GM18511 (cell line): ENCODE data around the gene SVIL.
A peak's percentile ranks its signal among the peaks of the same experiment; 100 is the strongest.
"Not testable (repeated sequence)": the region's sequence is repeated elsewhere in the genome, so short reads cannot be mapped to it uniquely, and the experiment has no call there.

Experiments
- ATAC-seq: cut with Tn5 transposase; IDR thresholded peaks from one replicate; pipeline ENCODE4 v1.9.1; 2021; ENCODE audit warnings: mild to moderate bottlenecking, moderate library complexity; ENCODE audit not compliant: unreplicated experiment

Gene SVIL

GRCh38 chr10:29469481-29470354 is 165.1 kb downstream of the SVIL start:
- no peak for ATAC-seq

DNA sequence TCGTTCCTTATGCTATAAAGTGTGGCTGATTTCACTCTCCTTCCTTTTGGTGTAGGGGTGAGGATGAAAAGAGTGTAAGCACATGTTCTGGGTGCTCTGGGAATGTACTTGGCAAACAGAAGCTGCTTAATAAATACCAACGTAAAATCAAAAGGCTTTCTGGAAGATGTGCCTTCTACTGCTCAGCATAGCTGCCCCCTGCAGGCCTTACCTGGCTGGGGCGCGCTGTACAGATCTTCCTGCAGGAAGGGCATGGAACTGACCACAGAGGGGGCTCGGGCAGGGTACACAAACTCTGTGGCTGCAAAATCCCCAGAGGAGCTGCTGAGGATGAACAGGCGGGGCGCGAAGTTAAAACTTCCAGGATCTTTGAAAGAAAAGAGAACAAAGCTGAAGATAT is 169.4 kb downstream of the SVIL start:
- ATAC-seq: no peak

GRCh38 chr10:29464671-29465171 is 170.1 kb downstream of the SVIL start:
- ATAC-seq: not testable (repeated sequence)

- no peak for ATAC-seq
Observed at GRCh38 chr10:29461042-29461441, 173.7 kb downstream of the SVIL start.

DNA sequence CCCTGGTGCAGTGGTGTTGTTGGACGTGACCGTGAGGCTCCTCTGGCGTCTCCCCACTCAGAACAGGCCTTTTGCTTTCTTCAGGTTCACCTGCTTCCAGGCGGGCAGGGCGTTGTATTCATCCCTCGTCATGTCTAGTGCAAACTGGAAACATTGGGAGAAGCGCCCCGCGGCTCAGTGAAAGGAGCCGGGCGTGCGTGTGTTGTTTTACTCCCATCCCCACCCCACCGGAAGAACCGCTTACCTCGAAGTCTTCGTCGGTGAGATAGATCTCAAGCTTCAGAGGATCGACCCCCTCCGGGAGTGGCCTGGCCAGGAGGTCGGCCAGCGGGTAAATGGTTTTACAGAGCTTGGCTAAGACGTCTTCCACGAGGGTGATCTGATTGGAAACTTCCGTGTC is 176.6 kb downstream of the SVIL start:
- ATAC-seq: not testable (repeated sequence)

DNA sequence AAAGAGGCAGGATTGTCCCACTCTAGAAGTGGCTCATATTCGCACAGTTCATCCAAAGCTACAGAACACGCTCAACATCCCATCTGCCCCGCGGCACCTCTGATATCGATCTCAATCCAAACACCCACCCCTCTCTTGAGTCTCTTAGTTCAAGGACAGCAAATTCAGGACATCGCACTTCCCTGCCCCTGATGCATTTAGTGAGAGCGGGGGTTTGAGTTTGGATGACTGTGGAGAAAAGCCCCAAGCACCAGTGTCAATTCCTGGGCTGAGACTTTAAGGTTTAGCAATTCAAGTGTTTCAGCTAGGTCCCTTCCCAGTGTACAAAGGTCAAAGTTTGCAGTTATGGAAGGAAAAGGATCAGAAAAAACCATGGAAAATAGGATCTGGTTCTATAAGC is 179.7 kb downstream of the SVIL start:
- ATAC-seq: no peak

DNA sequence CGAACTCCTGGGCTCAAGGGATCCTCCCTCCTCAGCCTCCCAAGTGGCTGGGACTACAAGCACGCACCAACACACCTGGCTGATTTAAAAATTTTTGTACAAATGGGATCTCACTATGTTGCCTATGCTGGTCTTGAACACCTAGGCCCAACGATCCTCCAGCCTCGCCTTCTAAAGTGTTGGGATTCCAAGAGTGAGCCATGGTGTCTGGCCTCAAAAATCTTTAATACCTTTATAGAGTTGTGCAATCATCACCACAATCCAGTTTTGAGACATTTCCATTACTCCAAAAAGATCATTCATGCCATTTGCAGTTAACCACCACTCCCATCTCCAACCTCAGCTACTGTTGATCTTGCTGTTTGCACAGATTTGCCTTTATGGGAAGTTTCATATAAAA is 180.5 kb downstream of the SVIL start:
- no peak for ATAC-seq

DNA sequence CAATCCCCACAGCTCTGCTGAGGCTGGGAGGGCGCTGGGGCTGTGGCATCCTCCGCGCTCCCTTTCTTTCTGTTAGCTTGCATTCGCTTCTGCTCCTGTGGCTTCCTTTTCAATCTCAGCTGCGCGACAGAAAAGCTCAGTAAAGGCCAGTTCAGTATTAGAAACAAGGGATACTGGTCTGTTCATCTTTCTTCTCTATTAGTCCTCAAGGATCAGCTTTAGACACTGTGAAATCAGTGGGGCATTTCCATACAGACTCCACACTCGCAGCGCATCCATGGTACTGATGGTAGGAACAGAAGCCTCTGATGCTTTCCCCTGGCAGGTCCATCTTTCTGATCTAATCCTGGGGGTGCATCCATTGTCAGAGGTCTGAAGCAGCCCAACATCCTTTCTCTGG is 182.2 kb downstream of the SVIL start:
- no peak for ATAC-seq

DNA sequence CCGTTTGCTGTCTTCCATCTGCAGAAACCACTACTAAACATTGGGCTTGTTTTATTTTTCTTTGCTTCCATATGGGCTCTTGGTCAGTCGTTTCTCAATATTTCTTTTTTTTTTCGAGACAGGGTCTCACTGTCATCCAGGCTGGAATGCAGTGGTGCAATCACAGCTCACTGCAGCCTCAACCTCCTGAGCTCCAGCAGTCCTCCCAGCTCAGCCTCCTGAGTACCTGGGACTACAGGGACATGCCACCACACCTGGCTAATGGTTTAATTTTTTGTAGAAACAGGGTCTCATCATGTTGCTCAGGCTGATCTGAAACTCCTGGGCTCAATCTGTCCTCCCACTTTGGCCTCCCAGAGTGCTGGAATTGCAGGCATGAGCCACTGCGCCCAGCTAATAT is 182.8 kb downstream of the SVIL start:
- no peak for ATAC-seq

- ATAC-seq: no peak
Observed at GRCh38 chr10:29450405-29450804, 184.4 kb downstream of the SVIL start.

DNA sequence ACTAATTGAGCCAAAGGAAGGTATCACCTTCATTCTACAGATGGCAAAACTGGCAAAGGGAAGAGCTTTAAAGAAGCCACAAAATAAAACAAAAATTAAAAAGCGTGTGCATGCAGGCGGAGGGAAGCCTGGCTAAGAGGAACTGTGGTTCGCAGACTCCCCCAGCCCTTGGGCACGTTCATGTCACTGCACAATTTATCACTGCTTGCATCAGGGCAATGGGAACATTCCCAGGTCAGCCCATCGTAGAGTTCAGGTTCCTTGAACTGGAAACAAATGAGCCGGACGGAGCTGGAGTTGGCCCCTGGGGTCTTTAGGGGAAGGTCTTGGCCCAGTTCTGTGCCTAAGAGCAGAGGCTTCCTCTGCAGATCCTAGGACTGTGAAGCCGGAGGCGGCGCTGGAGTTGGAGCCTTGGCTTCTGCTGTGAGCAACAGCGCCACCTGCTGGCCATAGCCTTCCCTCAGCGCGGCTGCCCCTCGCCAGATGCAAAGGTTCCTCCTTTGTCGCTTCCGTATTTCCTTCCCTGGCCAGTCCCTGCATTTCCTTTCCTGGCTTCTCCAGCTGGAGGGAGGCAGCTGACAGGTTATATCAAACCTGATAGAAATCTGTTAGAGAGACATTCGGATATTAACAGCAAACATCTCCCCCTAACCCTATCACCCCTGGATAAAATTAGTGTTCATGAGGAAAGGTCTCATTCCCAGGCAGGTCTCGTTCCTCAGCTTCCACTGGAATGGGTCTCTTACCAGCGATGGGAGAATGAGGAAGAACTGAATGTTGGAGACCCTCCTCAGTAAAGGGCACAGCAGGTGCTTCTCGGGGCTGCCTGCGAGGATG is 185.8 kb downstream of the SVIL start:
- peak; percentile 89 for ATAC-seq

- no peak for ATAC-seq
Observed at GRCh38 chr10:29448125-29448524, 186.6 kb downstream of the SVIL start.

GRCh38 chr10:29446327-29446726 is 188.4 kb downstream of the SVIL start:
- ATAC-seq: no peak

DNA sequence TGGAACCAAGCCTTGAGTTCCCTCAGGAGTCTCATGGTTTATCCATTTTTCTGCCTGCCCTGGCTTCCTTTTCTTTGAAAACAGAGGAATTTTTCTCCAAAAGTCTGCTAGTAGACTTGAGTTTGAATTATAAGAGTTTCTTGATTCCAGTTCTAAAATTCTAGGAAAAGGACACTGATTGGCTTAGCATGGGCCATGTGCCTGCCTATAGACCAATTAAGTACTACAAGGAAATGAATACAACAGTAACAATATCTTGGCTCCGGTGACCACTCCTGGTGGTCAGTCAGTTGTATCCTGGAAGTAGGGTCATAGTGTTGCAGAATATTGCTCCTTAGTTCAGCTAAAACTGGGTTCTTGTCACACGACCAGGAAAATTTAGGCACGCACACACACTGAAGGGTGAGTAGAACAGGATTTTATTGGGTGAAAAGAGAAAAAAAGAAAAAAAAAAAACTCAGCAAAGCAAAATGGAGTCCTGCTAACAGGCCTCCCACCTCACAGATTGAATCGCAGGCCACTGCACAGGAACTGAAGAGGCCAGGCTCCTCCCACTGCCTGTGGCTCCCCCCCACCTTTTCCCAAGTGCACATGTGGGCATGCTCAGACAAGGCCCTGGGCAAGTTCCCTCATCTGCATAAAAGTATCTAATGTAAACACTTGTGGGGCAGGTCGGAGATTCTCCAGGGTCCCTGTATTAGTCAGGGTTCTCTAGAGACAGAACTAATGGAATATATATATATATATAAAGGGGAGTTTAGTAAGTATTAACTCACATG is 190.8 kb downstream of the SVIL start:
- ATAC-seq: no peak

- no peak for ATAC-seq
Observed at GRCh38 chr10:29440981-29441380, 193.8 kb downstream of the SVIL start.

- ATAC-seq: not testable (repeated sequence)
Observed at GRCh38 chr10:29439005-29439404, 195.8 kb downstream of the SVIL start.

DNA sequence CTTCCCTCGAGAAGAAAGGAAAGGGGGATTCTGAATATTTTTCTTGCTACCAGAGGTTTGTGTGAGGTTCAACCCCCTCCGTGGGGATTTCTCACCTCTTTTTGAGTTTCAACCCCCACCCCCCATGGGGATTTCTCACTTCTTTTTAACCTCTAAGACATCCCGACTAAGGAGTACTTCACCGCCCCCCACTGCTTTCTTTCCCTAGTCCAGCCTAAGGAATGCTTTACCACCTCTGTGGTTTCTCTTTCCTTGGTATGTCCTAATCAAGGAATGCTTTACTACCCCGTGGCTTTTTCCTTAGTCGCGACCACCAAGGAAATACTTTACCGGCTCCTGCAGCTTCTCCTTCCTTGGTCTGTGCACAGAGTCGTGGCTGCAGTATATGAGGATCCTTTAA is 196.5 kb downstream of the SVIL start:
- ATAC-seq: no peak

DNA sequence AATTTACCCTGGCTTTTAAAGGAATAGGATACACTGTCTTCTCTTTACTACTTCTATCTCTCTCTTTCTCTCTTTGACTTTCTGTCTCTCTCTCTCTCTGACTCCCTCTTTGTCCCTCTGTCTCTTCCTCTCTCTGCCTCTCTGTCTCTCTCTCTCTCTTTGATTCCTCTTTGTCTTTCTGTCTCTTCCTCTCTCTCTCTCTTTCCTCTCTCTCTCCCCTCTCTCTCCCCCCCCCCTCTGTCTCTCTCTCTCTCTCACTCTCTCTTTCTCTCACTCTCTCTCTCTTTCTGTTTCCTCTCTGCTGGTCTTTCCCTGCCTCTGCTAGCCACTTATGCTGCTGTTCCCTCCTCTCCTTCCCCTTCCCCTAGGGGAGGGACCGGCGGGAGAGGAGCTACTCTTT is 196.9 kb downstream of the SVIL start:
- ATAC-seq: no peak

GRCh38 chr10:29435809-29436501 is 198.8 kb downstream of the SVIL start:
- ATAC-seq: no peak

- no peak for ATAC-seq
Observed at GRCh38 chr10:29434111-29434510, 200.7 kb downstream of the SVIL start.
